GM12872 (cell line): ENCODE data around the gene RPL23.

Experiments used
- TF ChIP-seq, protein P1 (sequence below): IDR thresholded peaks from 3 replicates; pipeline ENCODE4 v1.5.1; 2011; ENCODE audit warnings: low read depth, mild to moderate bottlenecking, low read length, moderate library complexity; ENCODE audit not compliant: insufficient read depth

RPL23 gene

DNA sequence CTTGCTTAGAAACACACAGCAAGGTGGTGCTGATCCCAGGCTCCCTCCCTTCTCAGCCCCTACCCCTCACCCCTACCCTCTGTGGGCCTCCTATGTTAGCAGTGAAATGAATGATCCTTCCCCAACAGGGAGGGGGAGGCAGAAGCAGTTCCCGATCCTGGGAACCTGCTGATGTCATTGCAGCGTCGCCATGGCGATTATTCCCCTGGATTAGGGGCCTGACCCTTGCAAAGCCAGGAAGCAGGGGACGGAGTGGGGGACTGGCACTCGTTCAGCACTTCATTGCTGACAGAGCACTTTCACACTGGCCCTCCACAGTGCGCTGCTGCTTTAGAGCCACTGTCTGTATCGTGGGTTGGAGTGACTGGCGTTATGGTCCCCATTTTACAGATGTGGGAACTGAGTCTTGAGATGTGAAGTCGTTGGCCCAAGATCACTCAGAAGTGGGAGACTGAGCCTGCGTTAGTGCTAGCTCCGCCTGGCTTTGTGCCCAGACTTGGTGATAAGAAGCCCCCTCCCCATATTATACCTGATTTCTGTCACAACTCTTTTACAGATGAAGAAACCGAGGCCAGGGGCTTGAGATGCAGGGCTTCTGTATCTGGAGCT is 42.9 kb upstream of the RPL23 start:
- TF ChIP-seq, protein P1, sequence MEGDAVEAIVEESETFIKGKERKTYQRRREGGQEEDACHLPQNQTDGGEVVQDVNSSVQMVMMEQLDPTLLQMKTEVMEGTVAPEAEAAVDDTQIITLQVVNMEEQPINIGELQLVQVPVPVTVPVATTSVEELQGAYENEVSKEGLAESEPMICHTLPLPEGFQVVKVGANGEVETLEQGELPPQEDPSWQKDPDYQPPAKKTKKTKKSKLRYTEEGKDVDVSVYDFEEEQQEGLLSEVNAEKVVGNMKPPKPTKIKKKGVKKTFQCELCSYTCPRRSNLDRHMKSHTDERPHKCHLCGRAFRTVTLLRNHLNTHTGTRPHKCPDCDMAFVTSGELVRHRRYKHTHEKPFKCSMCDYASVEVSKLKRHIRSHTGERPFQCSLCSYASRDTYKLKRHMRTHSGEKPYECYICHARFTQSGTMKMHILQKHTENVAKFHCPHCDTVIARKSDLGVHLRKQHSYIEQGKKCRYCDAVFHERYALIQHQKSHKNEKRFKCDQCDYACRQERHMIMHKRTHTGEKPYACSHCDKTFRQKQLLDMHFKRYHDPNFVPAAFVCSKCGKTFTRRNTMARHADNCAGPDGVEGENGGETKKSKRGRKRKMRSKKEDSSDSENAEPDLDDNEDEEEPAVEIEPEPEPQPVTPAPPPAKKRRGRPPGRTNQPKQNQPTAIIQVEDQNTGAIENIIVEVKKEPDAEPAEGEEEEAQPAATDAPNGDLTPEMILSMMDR = no peak

DNA sequence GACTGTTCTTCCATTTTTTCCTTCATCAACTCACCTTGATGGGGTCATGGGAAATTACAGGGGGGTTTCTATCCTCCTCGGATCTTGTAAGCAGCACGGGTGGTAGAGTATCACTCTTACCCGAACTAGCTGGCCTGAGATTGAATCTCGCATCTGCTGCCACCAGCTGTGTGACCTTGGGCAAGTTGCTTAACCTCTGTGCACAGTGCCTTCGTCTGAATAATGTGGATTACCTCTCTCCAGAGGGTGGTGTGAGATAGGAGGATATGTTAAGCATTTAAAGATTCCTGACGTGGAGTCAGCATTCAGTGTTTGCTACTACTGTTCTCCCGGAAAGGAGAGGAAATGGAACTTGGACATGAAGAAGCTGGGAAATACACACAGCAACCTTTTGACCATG is 40.8 kb upstream of the RPL23 start:
- TF ChIP-seq, protein P1 = no peak

DNA sequence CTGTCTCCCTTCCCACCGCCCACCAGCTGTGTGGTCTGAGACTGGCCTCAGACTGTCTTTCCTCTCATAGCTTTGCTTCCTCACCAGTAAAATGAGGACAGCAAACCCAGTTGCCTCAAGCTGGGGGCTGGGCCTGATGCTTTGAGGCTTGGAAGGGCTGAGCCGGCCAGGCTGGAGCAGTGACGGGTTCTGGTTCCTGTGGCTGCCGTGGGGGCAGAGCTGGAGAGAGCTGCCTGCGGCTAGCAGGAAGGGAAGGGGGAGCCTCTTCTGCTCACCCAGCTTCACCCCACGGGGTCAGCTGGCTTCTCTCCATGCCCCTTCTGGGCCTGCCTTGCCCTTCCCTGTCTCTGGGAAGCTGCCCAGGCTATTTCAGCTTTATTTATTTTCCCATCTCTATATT is 40.1 kb upstream of the RPL23 start:
- TF ChIP-seq, protein P1 = no peak

DNA sequence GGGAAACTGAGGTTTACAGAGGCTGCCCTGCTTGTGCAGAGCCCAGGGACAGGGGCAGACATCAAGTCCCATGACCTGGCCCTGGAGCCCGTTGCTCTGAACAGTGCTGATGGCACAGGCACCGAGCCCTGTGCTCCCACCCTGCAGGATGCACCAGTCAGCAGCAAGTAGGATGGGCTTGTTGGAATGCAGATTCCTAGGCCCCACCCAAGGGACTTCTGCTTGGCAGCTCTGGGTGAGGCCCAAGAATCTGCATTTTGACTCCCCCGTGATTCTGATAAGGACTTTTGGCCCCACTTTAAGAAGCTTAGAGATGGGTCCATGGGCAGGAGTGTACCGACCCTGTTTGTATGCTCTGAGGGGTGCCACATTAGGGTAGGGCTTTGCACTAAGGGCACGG is 39.6 kb upstream of the RPL23 start:
- TF ChIP-seq, protein P1 = no peak

DNA sequence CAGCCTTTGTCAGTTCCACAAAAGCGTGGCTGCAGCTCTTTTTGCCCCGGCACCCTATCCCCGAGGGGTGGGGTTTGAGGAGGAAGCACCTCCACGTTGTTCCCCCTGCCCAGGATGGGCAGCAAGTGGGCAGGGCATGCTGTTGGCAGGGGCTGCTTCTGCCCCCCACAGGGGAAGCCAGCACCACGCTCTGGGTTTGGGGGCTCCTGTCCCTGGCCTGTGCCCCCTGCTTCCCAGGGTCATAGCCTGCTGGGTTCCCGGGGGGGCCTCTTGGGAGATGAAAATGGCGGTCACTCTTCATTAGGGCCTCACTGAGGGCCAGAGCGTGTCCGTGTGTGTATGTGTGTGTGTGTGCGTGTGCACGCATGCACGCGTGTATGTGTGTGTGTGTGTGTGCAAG is 39.1 kb upstream of the RPL23 start:
- TF ChIP-seq, protein P1 = no peak

DNA sequence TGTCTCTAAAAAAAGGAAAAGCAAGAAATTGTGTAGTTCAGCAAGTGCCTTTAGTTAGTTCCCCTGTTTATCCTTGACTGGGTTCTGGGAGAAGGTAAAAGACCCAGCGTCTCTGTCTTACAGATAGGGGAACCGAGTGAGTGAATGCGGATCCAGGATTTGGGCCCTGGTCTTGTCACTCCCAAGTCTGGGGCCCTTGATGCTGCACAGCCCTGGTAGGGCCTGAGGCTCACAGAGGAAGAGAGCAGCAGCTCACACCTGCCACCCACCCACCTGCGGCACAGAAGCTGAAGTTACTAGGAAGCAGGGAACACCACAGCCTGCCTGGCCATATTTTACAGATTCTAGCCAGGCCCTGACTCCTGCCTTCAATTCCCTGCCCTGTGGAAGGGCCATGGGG is 38.6 kb upstream of the RPL23 start:
- TF ChIP-seq, protein P1 = no peak

DNA sequence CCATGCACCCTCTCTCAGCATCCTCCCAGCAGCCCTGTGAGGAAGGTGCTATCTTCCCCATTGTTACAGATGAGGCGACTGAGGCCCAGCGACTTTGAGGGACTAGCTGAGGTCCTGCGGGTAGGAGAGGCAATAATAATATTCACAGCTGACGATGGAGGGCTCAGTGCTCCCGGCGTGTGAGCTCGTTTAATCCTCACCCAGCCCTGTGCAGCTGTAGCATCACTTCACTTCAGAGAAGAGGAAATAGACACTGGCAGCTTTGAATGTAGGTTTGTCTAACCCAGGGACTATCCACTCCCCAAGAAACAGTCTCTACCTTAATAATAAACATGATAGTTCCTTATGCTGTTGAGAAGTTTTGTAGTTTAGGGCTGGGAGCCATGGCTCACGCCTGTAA is 37.9 kb upstream of the RPL23 start:
- TF ChIP-seq, protein P1 = no peak
